Measurements from ENCODE around the gene SMARCB1. TPM values are rescaled to one million over a fixed set of nuclear protein-coding genes. Genes with fewer than 3 reads are reported as not detected.

Gene SMARCB1
- total RNA-seq, 2 donors from 2014 or later = 136 to 148 TPM

- Mint-ChIP-seq H3K9me3 (no peaks in the 10 kb centered on the region), H3K27ac (peak overlapping the region; percentile 37), H3K36me3 (ENCODE audit: low read depth) (peaks cover 60% of the 10 kb centered on the region), H3K4me1 (peaks cover 26% of the 10 kb centered on the region), H3K4me3 (no peak overlapping the region), H3K27me3 (ENCODE audit: insufficient read depth) (no peaks in the 10 kb centered on the region)
- Histone ChIP-seq H3K9me3 (ENCODE audit: control insufficient read depth, low read length) (no peaks in the 10 kb centered on the region), H3K4me3 (ENCODE audit: low read length) (no peak overlapping the region), H3K36me3 (ENCODE audit: control insufficient read depth, insufficient read depth, low read length) (peaks cover 63% of the 10 kb centered on the region), H3K27ac (ENCODE audit: low read depth, low read length) (no peak overlapping the region), H3K27me3 (ENCODE audit: control insufficient read depth, insufficient read depth, low read length, poor library complexity, severe bottlenecking) (no peaks in the 10 kb centered on the region), H3K9ac (ENCODE audit: extremely low read depth, low read length, poor library complexity, severe bottlenecking) (no peak overlapping the region), H3K4me1 (ENCODE audit: control insufficient read depth, insufficient read depth, low read length) (peaks cover 14% of the 10 kb centered on the region)
- TF ChIP-seq CTCF (conservative IDR thresholded peaks at IDR 0.05) = peak; percentile 37
- DNase-seq = peak; percentile 57
- WGBS, 2 experiments (ENCODE audit: insufficient coverage in 1 of 2, insufficient read length in 1 of 2) = 94 to 95% methylated on average over 7 to 8 of the region's 8 CpGs
Observed at GRCh38 chr22:23793326-23793725, 6.6 kb downstream of the SMARCB1 start.

- TF ChIP-seq CTCF (conservative IDR thresholded peaks at IDR 0.05) = no peak
- no peak overlapping the region for H3K4me3 Mint-ChIP-seq
- no peaks in the 10 kb centered on the region for H3K27me3 Mint-ChIP-seq (ENCODE audit: insufficient read depth)
- peaks cover 10% of the 10 kb centered on the region for H3K4me1 Mint-ChIP-seq
- H3K9me3 Mint-ChIP-seq = no peaks in the 10 kb centered on the region
- 92 to 100% methylated on average over 3 to 5 of the region's 5 CpGs for WGBS, 2 experiments (ENCODE audit: insufficient coverage in 1 of 2, insufficient read length in 1 of 2)
- Histone ChIP-seq H3K4me1 (ENCODE audit: control insufficient read depth, insufficient read depth, low read length) (peaks cover 6% of the 10 kb centered on the region), H3K36me3 (ENCODE audit: control insufficient read depth, insufficient read depth, low read length) (peaks cover 79% of the 10 kb centered on the region), H3K9ac (ENCODE audit: extremely low read depth, low read length, poor library complexity, severe bottlenecking) (no peak overlapping the region), H3K27me3 (ENCODE audit: control insufficient read depth, insufficient read depth, low read length, poor library complexity, severe bottlenecking) (no peaks in the 10 kb centered on the region), H3K9me3 (ENCODE audit: control insufficient read depth, low read length) (no peaks in the 10 kb centered on the region), H3K27ac (ENCODE audit: low read depth, low read length) (no peak overlapping the region), H3K4me3 (ENCODE audit: low read length) (no peak overlapping the region)
- no peak overlapping the region for H3K27ac Mint-ChIP-seq
- DNase-seq = no peak
- peaks cover 81% of the 10 kb centered on the region for H3K36me3 Mint-ChIP-seq (ENCODE audit: low read depth)
Observed at GRCh38 chr22:23796461-23796860, 9.7 kb downstream of the SMARCB1 start.

GRCh38 chr22:23800297-23801237 lies 13.8 kb downstream of the SMARCB1 start:
- Histone ChIP-seq H3K27ac (ENCODE audit: low read depth, low read length) (no peak overlapping the region), H3K4me3 (ENCODE audit: low read length) (no peak overlapping the region), H3K36me3 (ENCODE audit: control insufficient read depth, insufficient read depth, low read length) (peaks cover 76% of the 10 kb centered on the region), H3K27me3 (ENCODE audit: control insufficient read depth, insufficient read depth, low read length, poor library complexity, severe bottlenecking) (no peaks in the 10 kb centered on the region), H3K4me1 (ENCODE audit: control insufficient read depth, insufficient read depth, low read length) (no peaks in the 10 kb centered on the region), H3K9me3 (ENCODE audit: control insufficient read depth, low read length) (no peaks in the 10 kb centered on the region), H3K9ac (ENCODE audit: extremely low read depth, low read length, poor library complexity, severe bottlenecking) (no peak overlapping the region)
- Mint-ChIP-seq H3K27ac (peak overlapping the region; percentile 27), H3K27me3 (ENCODE audit: insufficient read depth) (no peaks in the 10 kb centered on the region), H3K4me3 (no peak overlapping the region), H3K4me1 (peaks cover 20% of the 10 kb centered on the region), H3K9me3 (no peaks in the 10 kb centered on the region), H3K36me3 (ENCODE audit: low read depth) (peaks cover 84% of the 10 kb centered on the region)
- TF ChIP-seq CTCF (conservative IDR thresholded peaks at IDR 0.05) = no peak
- peak; percentile 25 for DNase-seq
- WGBS, 2 experiments (ENCODE audit: insufficient coverage in 1 of 2, insufficient read length in 1 of 2) = 91 to 95% methylated on average over 17 to 18 of the region's 18 CpGs

Measured in endodermal cell (in vitro differentiated cells).